Right lobe of liver (tissue), 4 donors: ENCODE results near the gene TYW1.
"Not testable (repeated sequence)": the region's sequence is repeated elsewhere in the genome, so short reads cannot be mapped to it uniquely, and the experiment has no call there.

Experiments used
- CTCF ChIP-seq, 4 donors: fragments of 200-600 bp in 3 of 4; fragments of 450-650 bp in 1 of 4; IDR thresholded peaks; one replicate each; pipeline versions ENCODE4 v1.5.1 to v1.8.0; 2016 to 2022; ENCODE audit warnings: antibody characterized with exemption in 4 of 4, mild to moderate bottlenecking in 2 of 4
- POLR2A ChIP-seq: fragments of 450-650 bp; IDR thresholded peaks from one replicate; pipeline ENCODE4 v1.6.1; 2017; ENCODE audit warnings: antibody characterized with exemption, mild to moderate bottlenecking
- donor health status: DM: no; HTN: no; CAD: no.
- donor health status: DM: no; HTN: no; CAD: no.
- donor health status: DM: no; HTN: yes; CAD: no.

GRCh38 chr7:67269916-67270315, 273.3 kb downstream of the TYW1 start:
- not testable (repeated sequence) for TF ChIP-seq CTCF (IDR thresholded peaks at IDR 0.05); POLR2A
